H9 (cell line): Measurements from ENCODE around the gene TMEM186. TPM values are rescaled to one million over a fixed set of nuclear protein-coding genes. Genes with fewer than 3 reads are reported as not detected.

ENCODE experiments used
- DNase-seq: peaks from one replicate; pipeline ENCODE4 v3.0.0-alpha.2; 2017
- H2AFZ ChIP-seq: one replicate; pipeline ENCODE4 v1.6.1; 2013; ENCODE audit warnings: mild to moderate bottlenecking, low read length, control low read depth, moderate library complexity
- H2AK5ac ChIP-seq: 2 replicates; pipeline ENCODE4 v1.6.1; 2013; ENCODE audit warnings: low read length, control low read depth, mixed read lengths; ENCODE audit not compliant: insufficient read length
- H2BK120ac ChIP-seq: one replicate; pipeline ENCODE4 v1.6.1; 2013; ENCODE audit warnings: low read depth, mild to moderate bottlenecking, low read length, control low read depth, inconsistent platforms; ENCODE audit not compliant: poor library complexity, severe bottlenecking
- H2BK12ac ChIP-seq: 2 replicates; pipeline ENCODE4 v1.6.1; 2013; ENCODE audit warnings: low read length, control low read depth, mixed read lengths, low read depth; ENCODE audit not compliant: insufficient read length
- H2BK15ac ChIP-seq: 2 replicates; pipeline ENCODE4 v1.6.1; 2013; ENCODE audit warnings: low read depth, low read length, control low read depth
- H2BK20ac ChIP-seq: one replicate; pipeline ENCODE4 v1.6.1; 2013; ENCODE audit warnings: low read depth, mild to moderate bottlenecking, low read length, control low read depth, inconsistent platforms; ENCODE audit not compliant: poor library complexity, severe bottlenecking
- H2BK5ac ChIP-seq: 2 replicates; pipeline ENCODE4 v1.6.1; 2013; ENCODE audit warnings: low read length, control low read depth, mixed read lengths; ENCODE audit not compliant: insufficient read length
- H3K14ac ChIP-seq: 2 replicates; pipeline ENCODE4 v1.6.1; 2013; ENCODE audit warnings: low read length, control low read depth; ENCODE audit not compliant: insufficient read depth
- H3K18ac ChIP-seq: 2 replicates; pipeline ENCODE4 v1.6.1; 2013; ENCODE audit warnings: low read depth, mild to moderate bottlenecking, mixed read lengths, low read length, control low read depth; ENCODE audit not compliant: insufficient read length
- H3K23ac ChIP-seq: 2 replicates; pipeline ENCODE4 v1.6.1; 2013; ENCODE audit warnings: low read length, control low read depth, mixed read lengths, low read depth; ENCODE audit not compliant: insufficient read length
- H3K23me2 ChIP-seq: 2 replicates; pipeline ENCODE4 v1.6.1; 2013; ENCODE audit warnings: low read depth, mild to moderate bottlenecking, mixed read lengths, low read length, control low read depth; ENCODE audit not compliant: insufficient read length, poor library complexity, severe bottlenecking
- H3K27ac ChIP-seq: 2 replicates; pipeline ENCODE4 v1.5.1; 2013; ENCODE audit warnings: low read length, control low read depth, mixed read lengths, low read depth; ENCODE audit not compliant: insufficient read length
- H3K27me3 ChIP-seq: 2 replicates; pipeline ENCODE4 v1.6.1; 2013; ENCODE audit warnings: low read length, control low read depth, inconsistent platforms; ENCODE audit not compliant: insufficient read depth
- H3K4ac ChIP-seq: 2 replicates; pipeline ENCODE4 v1.6.1; 2013; ENCODE audit warnings: low read depth, mild to moderate bottlenecking, control low read depth, inconsistent platforms, low read length, moderate library complexity
- H3K4me1 ChIP-seq: 2 replicates; pipeline ENCODE4 v1.6.1; 2013; ENCODE audit warnings: low read length, control low read depth, inconsistent platforms; ENCODE audit not compliant: insufficient read depth
- H3K4me2 ChIP-seq: 2 replicates; pipeline ENCODE4 v1.6.1; 2013; ENCODE audit warnings: low read length, control low read depth, mixed read lengths; ENCODE audit not compliant: insufficient read length, insufficient read depth
- H3K56ac ChIP-seq: 2 replicates; pipeline ENCODE4 v1.6.1; 2013; ENCODE audit warnings: low read depth, mild to moderate bottlenecking, mixed read lengths, low read length, control low read depth; ENCODE audit not compliant: insufficient read length
- H3K79me1 ChIP-seq: 2 replicates; pipeline ENCODE4 v1.6.1; 2013; ENCODE audit warnings: low read depth, mild to moderate bottlenecking, moderate library complexity, low read length, control low read depth, inconsistent platforms; ENCODE audit not compliant: insufficient read depth, poor library complexity, severe bottlenecking
- H3K79me2 ChIP-seq: 2 replicates; pipeline ENCODE4 v1.6.1; 2013; ENCODE audit warnings: low read length, control low read depth, inconsistent platforms; ENCODE audit not compliant: insufficient read depth
- H3K9ac ChIP-seq: 2 replicates; pipeline ENCODE4 v1.6.1; 2013; ENCODE audit warnings: low read length, control low read depth, mixed read lengths; ENCODE audit not compliant: insufficient read length; ENCODE audit errors: extremely low read depth
- H3K9me3 ChIP-seq: one replicate; pipeline ENCODE4 v1.6.1; 2013; ENCODE audit warnings: low read depth, low read length, inconsistent platforms; ENCODE audit not compliant: control insufficient read depth
- H3T11ph ChIP-seq: one replicate; pipeline ENCODE4 v1.6.1; 2013; ENCODE audit warnings: mild to moderate bottlenecking, low read length, control low read depth, inconsistent platforms
- H4K20me1 ChIP-seq: one replicate; pipeline ENCODE4 v1.6.1; 2013; ENCODE audit not compliant: control insufficient read depth, insufficient read length, insufficient read depth
- H4K5ac ChIP-seq: 2 replicates; pipeline ENCODE4 v1.6.1; 2013; ENCODE audit warnings: low read depth, mild to moderate bottlenecking, mixed read lengths, low read length, control low read depth; ENCODE audit not compliant: insufficient read length
- H4K8ac ChIP-seq: replicated peaks from 2 replicates; pipeline ENCODE4 v1.6.1; 2013; ENCODE audit warnings: low read length, control low read depth, mixed read lengths, low read depth; ENCODE audit not compliant: insufficient read length
- H4K91ac ChIP-seq: 2 replicates; pipeline ENCODE4 v1.6.1; 2013; ENCODE audit warnings: low read depth, mild to moderate bottlenecking, moderate library complexity, mixed read lengths, low read length, control low read depth; ENCODE audit not compliant: insufficient read length
- H3K27ac Mint-ChIP-seq, 3 experiments: 2 replicates in 2 of 3; 3 replicates in 1 of 3; pipeline ENCODE4 v1.8.0; 2020 to 2021; ENCODE audit warnings: mixed read lengths in 3 of 3, mild to moderate bottlenecking in 1 of 3, moderate library complexity in 1 of 3
- H3K27me3 Mint-ChIP-seq: 2 replicates; pipeline ENCODE4 v1.8.0; 2021; ENCODE audit warnings: low read depth, mild to moderate bottlenecking, moderate library complexity, mixed read lengths
- H3K36me3 Mint-ChIP-seq, 3 experiments: 2 replicates in 2 of 3; 3 replicates in 1 of 3; pipeline ENCODE4 v1.8.0; 2020 to 2021; ENCODE audit warnings: low read depth in 3 of 3, mixed read lengths in 3 of 3; ENCODE audit not compliant: insufficient read depth in 1 of 3
- H3K4me1 Mint-ChIP-seq, 2 experiments: 2 replicates each; pipeline ENCODE4 v1.8.0; 2020; ENCODE audit warnings: mixed read lengths in 2 of 2
- H3K4me3 Mint-ChIP-seq, 2 experiments: 2 replicates in 1 of 2; 3 replicates in 1 of 2; pipeline ENCODE4 v1.8.0; 2020 to 2021; ENCODE audit warnings: mild to moderate bottlenecking in 2 of 2, mixed read lengths in 2 of 2, moderate library complexity in 1 of 2
- H3K9me3 Mint-ChIP-seq, 2 experiments: 2 replicates in 1 of 2; 3 replicates in 1 of 2; pipeline ENCODE4 v1.8.0; 2020; ENCODE audit warnings: mild to moderate bottlenecking in 2 of 2, mixed read lengths in 2 of 2, moderate library complexity in 1 of 2
- whole genome bisulfite sequencing: extraction: QIAGEN DNeasy Blood & Tissue Kit; methylation state at CpG from one replicate; pipeline ENCODE4 v1.1.7; 2013; ENCODE audit warnings: missing lambda C conversion rate, low lambda C conversion rate, mixed read lengths; ENCODE audit not compliant: insufficient read length; ENCODE audit errors: extremely low coverage; 5-methylcytosine and 5-hydroxymethylcytosine counted together
- total RNA-seq: library from RNA; stranded (reverse); gene quantifications from 2 replicates; pipeline ENCODE4 v1.2.1, GENCODE V29; 2021
- TF ChIP-seq, protein P1 (sequence below): fragments of 200-600 bp; sonication (generic); conservative IDR thresholded peaks from 3 replicates; pipeline ENCODE4 v1.8.0; 2021; ENCODE audit warnings: antibody characterized with exemption, mild to moderate bottlenecking

Gene TMEM186
- total RNA-seq, 1 experiment from 2014 or later: 9.6 TPM

DNA sequence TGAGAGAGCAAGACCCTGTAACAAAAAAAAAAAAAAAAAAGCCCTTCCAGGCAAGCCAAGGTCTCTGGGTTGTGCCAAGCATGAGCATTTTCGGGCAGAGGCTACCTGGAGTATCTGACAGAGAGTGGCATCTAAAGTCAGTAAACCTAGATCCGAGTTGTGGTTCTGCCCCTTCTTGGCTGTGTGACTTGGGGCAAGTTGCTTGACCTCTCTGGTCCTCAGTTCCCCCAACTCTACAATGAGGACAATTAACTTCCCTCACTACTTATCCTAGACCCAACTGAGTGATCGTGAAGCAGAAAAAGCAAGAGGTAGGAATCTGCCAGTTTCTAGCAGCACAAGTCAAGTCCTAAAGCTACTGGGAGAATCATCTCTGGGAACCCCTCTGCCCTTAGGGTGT, 34.4 kb downstream of the TMEM186 start:
- no peak overlapping the region for H2AFZ ChIP-seq

More for the DNA sequence above, 34.4 kb downstream of the TMEM186 start:
- H3K36me3 Mint-ChIP-seq: no peaks in the 10 kb centered on the region; a peak in 1 of 7 replicates
- no peaks in the 10 kb centered on the region for H3K79me1 ChIP-seq
- H3K23me2 ChIP-seq: no peaks in the 10 kb centered on the region
- no peaks in the 10 kb centered on the region for H3K9me3 ChIP-seq
- no peak overlapping the region for H2BK12ac ChIP-seq
- no peak overlapping the region for H3K23ac ChIP-seq
- H2BK120ac ChIP-seq: no peak overlapping the region
- no peak for DNase-seq
- H3K4me1 Mint-ChIP-seq: peaks cover 13 to 14% of the 10 kb centered on the region in 2 experiments
- no peaks in the 10 kb centered on the region for H3K27me3 ChIP-seq
- TF ChIP-seq, protein P1, sequence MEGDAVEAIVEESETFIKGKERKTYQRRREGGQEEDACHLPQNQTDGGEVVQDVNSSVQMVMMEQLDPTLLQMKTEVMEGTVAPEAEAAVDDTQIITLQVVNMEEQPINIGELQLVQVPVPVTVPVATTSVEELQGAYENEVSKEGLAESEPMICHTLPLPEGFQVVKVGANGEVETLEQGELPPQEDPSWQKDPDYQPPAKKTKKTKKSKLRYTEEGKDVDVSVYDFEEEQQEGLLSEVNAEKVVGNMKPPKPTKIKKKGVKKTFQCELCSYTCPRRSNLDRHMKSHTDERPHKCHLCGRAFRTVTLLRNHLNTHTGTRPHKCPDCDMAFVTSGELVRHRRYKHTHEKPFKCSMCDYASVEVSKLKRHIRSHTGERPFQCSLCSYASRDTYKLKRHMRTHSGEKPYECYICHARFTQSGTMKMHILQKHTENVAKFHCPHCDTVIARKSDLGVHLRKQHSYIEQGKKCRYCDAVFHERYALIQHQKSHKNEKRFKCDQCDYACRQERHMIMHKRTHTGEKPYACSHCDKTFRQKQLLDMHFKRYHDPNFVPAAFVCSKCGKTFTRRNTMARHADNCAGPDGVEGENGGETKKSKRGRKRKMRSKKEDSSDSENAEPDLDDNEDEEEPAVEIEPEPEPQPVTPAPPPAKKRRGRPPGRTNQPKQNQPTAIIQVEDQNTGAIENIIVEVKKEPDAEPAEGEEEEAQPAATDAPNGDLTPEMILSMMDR: no peak
- no CpG with 5 or more reads among the region's 3 CpGs for WGBS
- no peak overlapping the region for H3K18ac ChIP-seq
- H3T11ph ChIP-seq: no peak overlapping the region
- no peaks in the 10 kb centered on the region for H3K79me2 ChIP-seq
- no peaks in the 10 kb centered on the region for H3K4me1 ChIP-seq
- H3K9ac ChIP-seq: no peak overlapping the region
- no peak overlapping the region for H3K14ac ChIP-seq
- H3K56ac ChIP-seq: no peak overlapping the region
- no peaks in the 10 kb centered on the region for H4K20me1 ChIP-seq
- no peak overlapping the region for H3K4me2 ChIP-seq
- H2BK15ac ChIP-seq: no peak overlapping the region
- H2AK5ac ChIP-seq: no peak overlapping the region
- no peak overlapping the region for H3K4ac ChIP-seq
- no peak overlapping the region for H2BK20ac ChIP-seq
- H4K8ac ChIP-seq: no peak overlapping the region
- no peak overlapping the region for H3K4me3 Mint-ChIP-seq
- H4K91ac ChIP-seq: no peak overlapping the region
- no peaks in the 10 kb centered on the region; the same call in 1 of the 2 replicates for H3K27me3 Mint-ChIP-seq
- no peak overlapping the region for H3K27ac Mint-ChIP-seq
- no peak overlapping the region for H4K5ac ChIP-seq
- H3K9me3 Mint-ChIP-seq: no peaks in the 10 kb centered on the region
- no peak overlapping the region for H2BK5ac ChIP-seq
- H3K27ac ChIP-seq: no peak overlapping the region
